Activated B cell treated with CpG ODN at 0.5 μM for 24 hours (primary cell): Measurements from ENCODE around the gene CBARP. TPM values are rescaled to one million over a fixed set of nuclear protein-coding genes. Genes with fewer than 3 reads are reported as not detected.

Experiments used
- ATAC-seq: fragments of 200-7000 bp; cut with Tn5 transposase; one replicate; pipeline ENCODE4 v1.10.0; 2021; ENCODE audit warnings: low read depth, mild to moderate bottlenecking, moderate library complexity
- CTCF ChIA-PET: fragments of 350-600 bp; sonication (Branson Sonifier 250); formaldehyde crosslinking; loops from one replicate; lab custom pipeline; 2021; ENCODE audit warnings: antibody characterized with exemption; lab: Charles Lee
- POLR2A ChIA-PET: fragments of 350-600 bp; sonication (Branson Sonifier 250); formaldehyde crosslinking; loops from one replicate; lab custom pipeline; 2021; ENCODE audit warnings: antibody characterized with exemption; lab: Charles Lee
- DNase-seq: peaks from one replicate; pipeline ENCODE4 v3.0.0; 2022
- H3K27ac Mint-ChIP-seq: one replicate; pipeline ENCODE4 v1.8.0; 2020; ENCODE audit warnings: mixed read lengths
- H3K27me3 Mint-ChIP-seq: one replicate; pipeline ENCODE4 v1.8.0; 2021; ENCODE audit warnings: mixed read lengths
- H3K36me3 Mint-ChIP-seq: one replicate; pipeline ENCODE4 v1.8.0; 2021; ENCODE audit warnings: low read depth, mixed read lengths
- H3K4me1 Mint-ChIP-seq: one replicate; pipeline ENCODE4 v1.8.0; 2021; ENCODE audit warnings: mixed read lengths
- H3K4me3 Mint-ChIP-seq: one replicate; pipeline ENCODE4 v1.8.0; 2020; ENCODE audit warnings: mild to moderate bottlenecking, mixed read lengths
- H3K9me3 Mint-ChIP-seq: one replicate; pipeline ENCODE4 v1.8.0; 2020; ENCODE audit warnings: mixed read lengths
- CTCF ChIP-seq: fragments of 200-600 bp; IDR thresholded peaks from one replicate; pipeline ENCODE4 v1.8.0; 2022; ENCODE audit warnings: antibody characterized with exemption, mild to moderate bottlenecking
- intact Hi-C: fragments of 100-400 bp; cut with micrococcal nuclease; formaldehyde crosslinking; loops from one replicate; pipeline ENCODE4 v1.15.1; 2024
- total RNA-seq: library from RNA; stranded (reverse); gene quantifications from 2 replicates; pipeline ENCODE4 v1.2.3, GENCODE V29; 2022

Gene CBARP
- total RNA-seq, 1 donor from 2014 or later: 0.64 TPM

DNA sequence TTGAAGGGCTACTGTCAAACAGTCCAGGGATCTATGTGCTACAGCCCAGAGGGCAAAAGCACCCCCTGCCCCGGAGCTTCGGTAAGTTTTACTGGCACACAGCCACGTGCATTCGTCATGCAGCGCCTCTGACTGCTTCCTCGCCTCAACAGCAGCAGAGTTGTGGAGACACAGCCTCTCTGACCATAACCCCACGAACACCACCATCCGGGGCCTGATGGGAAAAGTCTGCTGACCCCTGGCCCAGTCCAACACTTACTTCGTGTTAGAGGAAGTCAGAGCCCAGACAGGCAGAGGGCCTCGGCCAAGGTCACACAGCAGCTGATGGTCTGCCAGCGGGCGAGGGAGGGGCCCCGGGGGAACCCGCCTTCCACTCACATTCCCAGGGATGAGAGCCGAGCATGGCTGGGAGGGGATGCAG is 5.1 kb downstream of the CBARP start:
- CTCF ChIA-PET: no interaction called here
- H3K36me3 Mint-ChIP-seq: peaks cover 4% of the 10 kb centered on the region
- H3K27ac Mint-ChIP-seq: no peak overlapping the region
- no peak for TF ChIP-seq CTCF
- ATAC-seq (no peak), DNase-seq (no peak)
- H3K4me3 Mint-ChIP-seq: no peak overlapping the region
- no peaks in the 10 kb centered on the region for H3K27me3 Mint-ChIP-seq
- intact Hi-C loops: no loop called here
- POLR2A ChIA-PET: no interaction called here
- H3K9me3 Mint-ChIP-seq: no peaks in the 10 kb centered on the region
- H3K4me1 Mint-ChIP-seq: no peaks in the 10 kb centered on the region

GRCh38 chr19:1231729-1232637 is 5.8 kb downstream of the CBARP start:
- POLR2A ChIA-PET: interaction anchor here (0.6 kb wide), 1 partner anchor 178 kb away, joined by 4 read pairs; no protein-coding TSS in a partner anchor
- CTCF ChIA-PET: no interaction called here

DNA sequence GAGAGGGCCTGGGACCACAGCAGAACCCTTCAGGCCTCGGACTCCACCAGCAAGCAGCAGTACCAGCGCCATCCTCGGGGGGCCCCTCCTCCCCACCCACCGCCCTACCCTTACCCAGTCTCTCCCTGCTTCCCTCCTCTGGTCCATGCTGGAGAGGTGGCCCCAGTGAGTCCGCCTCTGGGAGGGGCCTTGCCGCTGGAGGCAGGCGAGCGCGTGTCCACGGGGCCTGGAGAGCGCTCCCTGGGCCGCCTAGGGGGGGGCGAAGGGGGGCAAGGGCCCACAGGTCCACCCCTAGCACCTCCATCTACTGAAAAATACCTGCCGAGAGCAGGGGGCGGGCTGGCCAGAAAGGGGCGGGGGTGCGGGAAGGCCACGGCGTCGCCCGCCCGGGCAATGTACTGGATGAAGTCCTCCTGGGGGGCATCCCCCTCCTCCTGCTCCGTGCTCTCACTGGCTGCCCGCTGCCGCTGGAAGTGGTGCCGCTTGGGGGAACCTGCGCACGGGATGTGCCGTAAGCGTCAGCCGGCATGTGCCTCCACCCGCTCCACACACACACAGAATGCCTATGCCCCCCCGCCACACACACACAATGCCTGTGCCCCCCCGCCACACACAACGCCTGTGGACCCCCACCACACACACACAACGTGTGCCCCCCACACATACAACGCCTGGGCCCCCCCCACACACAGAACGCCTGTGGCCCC is 6.9 kb downstream of the CBARP start:
- ChIA-PET POLR2A (no interaction called here), CTCF (no interaction called here)
- DNase-seq: no peak
- H3K27ac Mint-ChIP-seq: no peak overlapping the region
- H3K4me3 Mint-ChIP-seq: no peak overlapping the region
- no peaks in the 10 kb centered on the region for H3K9me3 Mint-ChIP-seq
- TF ChIP-seq CTCF: no peak
- ATAC-seq: no peak
- H3K4me1 Mint-ChIP-seq: no peaks in the 10 kb centered on the region
- intact Hi-C loops: no loop called here
- no peaks in the 10 kb centered on the region for H3K27me3 Mint-ChIP-seq
- peaks cover 7% of the 10 kb centered on the region for H3K36me3 Mint-ChIP-seq

More at GRCh38 chr19:1231729-1232637, 5.8 kb downstream of the CBARP start:
- DNase-seq (no peak), ATAC-seq (no peak)
- Mint-ChIP-seq H3K36me3 (peaks cover 7% of the 10 kb centered on the region), H3K4me3 (no peak overlapping the region), H3K9me3 (no peaks in the 10 kb centered on the region), H3K27ac (no peak overlapping the region), H3K4me1 (no peaks in the 10 kb centered on the region), H3K27me3 (no peaks in the 10 kb centered on the region)
- intact Hi-C loops: no loop called here
- TF ChIP-seq CTCF: no peak

- DNase-seq: no peak
- peaks cover 8% of the 10 kb centered on the region for H3K36me3 Mint-ChIP-seq
- no peaks in the 10 kb centered on the region for H3K4me1 Mint-ChIP-seq
- no peak for ATAC-seq
- intact Hi-C loops: no loop called here
- H3K27me3 Mint-ChIP-seq: no peaks in the 10 kb centered on the region
- TF ChIP-seq CTCF: no peak
- ChIA-PET CTCF (no interaction called here), POLR2A (no interaction called here)
- H3K4me3 Mint-ChIP-seq: no peak overlapping the region
- H3K9me3 Mint-ChIP-seq: no peaks in the 10 kb centered on the region
- H3K27ac Mint-ChIP-seq: no peak overlapping the region
Observed at GRCh38 chr19:1229924-1230782, 7.7 kb downstream of the CBARP start.
